ENCODE measurements around the gene MMP8. TPM values are rescaled to one million over a fixed set of nuclear protein-coding genes. Genes with fewer than 3 reads are reported as not detected.
A peak's percentile ranks its signal among the peaks of the same experiment; 100 is the strongest.
"Not testable (repeated sequence)": the region's sequence is repeated elsewhere in the genome, so short reads cannot be mapped to it uniquely, and the experiment has no call there.

MMP8 gene
- total RNA-seq: not detected
- long read RNA-seq: 0 reads

- no peak for ATAC-seq (ENCODE audit: poor library complexity)
- DNase-seq: no peak
- intact Hi-C loops (cut with DNase I): no loop called here
Observed at GRCh38 chr11:102724904-102725500, at the start of gene MMP8. Gene MMP8 (minus strand): TSS chr11:102724954. CDS start chr11:102724855, 99 bp downstream.

DNA sequence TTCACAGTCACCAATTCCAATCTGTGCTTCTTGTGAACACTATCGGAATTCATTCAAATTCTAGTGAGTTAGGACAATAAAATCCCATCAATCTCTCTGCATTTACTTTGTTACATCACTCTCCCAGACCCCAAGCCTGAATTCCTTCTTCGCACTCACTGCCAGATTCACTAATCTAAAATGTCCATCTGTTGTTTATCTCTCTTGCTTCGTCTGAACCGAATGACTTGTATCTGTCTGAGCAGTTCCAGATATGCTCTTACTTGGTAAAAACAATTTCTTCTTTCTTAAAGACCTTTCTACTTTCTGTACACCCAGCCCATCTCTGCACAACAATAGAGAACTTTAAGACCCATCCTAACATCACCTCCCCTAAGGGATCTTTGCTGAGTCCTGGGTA is 48.6 kb upstream of the MMP8 start:
- DNase-seq: no peak

DNA sequence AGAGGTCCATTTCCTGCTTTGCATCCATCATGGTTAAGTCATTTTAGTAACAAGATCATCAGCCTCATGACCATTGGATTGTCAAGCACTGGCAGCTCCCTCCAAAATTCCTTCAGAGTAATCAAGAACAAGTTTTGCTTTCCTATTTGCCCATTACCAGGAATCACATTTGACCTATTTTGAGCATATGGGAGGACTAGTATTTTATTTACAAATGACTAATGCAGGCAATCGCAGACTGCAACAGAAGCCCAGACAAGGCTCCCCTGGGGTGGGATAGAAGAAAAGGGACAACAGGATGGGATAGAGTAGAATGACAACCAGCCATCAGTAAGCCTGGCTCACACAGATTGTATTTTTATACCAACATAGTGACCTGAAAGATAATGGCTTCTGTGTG is 46.6 kb upstream of the MMP8 start:
- no peak for DNase-seq
- intact Hi-C loops (cut with DNase I): no loop called here
- no peak for ATAC-seq (ENCODE audit: poor library complexity)

More for the DNA sequence above, 48.6 kb upstream of the MMP8 start:
- intact Hi-C loops (cut with DNase I): no loop called here
- no peak for ATAC-seq (ENCODE audit: poor library complexity)

DNA sequence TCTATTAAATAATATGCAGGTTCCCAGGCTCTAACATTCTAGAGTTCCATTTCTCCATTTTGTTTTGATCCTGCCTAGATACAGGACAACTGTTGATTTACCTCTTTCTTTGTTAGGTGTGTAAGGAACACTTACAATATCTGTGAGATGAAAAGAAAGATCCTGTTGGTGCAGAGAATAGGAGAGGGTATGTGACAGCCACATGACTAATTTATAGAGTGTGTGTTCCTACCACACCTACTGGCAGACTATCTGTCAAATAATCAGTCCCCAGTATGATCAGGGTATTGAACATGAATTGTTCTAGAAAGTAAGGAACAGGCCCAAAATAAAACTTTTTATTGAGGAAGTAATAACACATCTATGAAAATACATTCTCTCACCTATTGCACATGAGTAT is 45.4 kb upstream of the MMP8 start:
- intact Hi-C loops (cut with DNase I): no loop called here
- DNase-seq (no peak), ATAC-seq (ENCODE audit: poor library complexity) (no peak)

GRCh38 chr11:102767800-102768199 is 43.0 kb upstream of the MMP8 start:
- ATAC-seq (ENCODE audit: poor library complexity): no peak
- intact Hi-C loops (cut with DNase I): no loop called here
- DNase-seq: no peak

DNA sequence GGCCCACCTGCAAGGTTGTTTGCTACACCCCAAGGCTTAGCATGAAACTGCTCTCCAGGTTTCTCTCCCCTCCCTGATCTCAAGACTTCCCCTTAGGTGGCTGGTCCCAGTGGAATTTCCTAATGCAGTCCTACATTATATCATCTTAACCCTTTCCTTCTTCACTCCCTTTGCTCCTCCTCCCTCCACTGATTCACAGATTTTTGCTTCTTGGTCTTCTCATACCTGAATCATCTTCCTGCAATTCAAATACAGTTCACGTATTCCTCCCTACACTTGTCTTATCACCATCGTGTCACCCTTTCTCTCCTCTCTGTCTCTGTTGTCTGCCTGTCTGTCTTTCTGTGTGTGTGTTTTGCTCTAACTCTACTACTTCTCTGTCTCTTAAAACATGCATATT is 38.7 kb upstream of the MMP8 start:
- no peak for ATAC-seq (ENCODE audit: poor library complexity)
- DNase-seq: no peak
- intact Hi-C loops (cut with DNase I): no loop called here

GRCh38 chr11:102762361-102762767 is 37.6 kb upstream of the MMP8 start:
- ATAC-seq (ENCODE audit: poor library complexity) (no peak), DNase-seq (no peak)
- intact Hi-C loops (cut with DNase I): no loop called here

DNA sequence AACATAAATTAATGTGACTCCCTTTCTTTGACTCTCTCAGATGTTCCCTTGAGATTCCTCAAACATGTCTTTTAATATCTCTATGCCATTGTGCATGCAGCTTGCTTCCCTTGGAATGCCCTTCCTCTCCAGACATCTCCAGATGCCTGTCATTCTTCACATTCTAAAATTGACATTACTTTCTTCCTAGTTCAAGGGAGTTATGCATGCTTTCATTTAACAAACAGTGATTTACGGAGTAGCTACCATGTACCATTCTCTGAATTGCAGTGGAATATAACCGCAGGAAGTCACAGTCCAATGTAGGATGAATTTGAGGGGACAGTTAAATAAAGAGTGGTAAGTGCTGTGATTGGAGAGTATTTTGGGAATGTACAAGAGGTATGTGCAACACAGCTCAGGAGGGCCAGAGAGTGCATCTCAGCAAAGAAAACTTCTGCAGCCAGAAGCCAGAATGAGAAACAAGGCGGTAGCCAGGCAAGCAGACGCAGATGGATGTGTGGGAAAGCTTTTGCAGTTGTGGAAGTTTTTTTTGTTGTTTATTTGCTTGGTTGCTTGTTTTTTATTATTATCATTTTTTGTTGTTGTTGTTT is 37.0 kb upstream of the MMP8 start:
- no peak for DNase-seq
- ATAC-seq (ENCODE audit: poor library complexity): no peak
- intact Hi-C loops (cut with DNase I): no loop called here

- DNase-seq (no peak), ATAC-seq (ENCODE audit: poor library complexity) (peak; percentile 64)
- intact Hi-C loops (cut with DNase I): no loop called here
Observed at GRCh38 chr11:102760344-102761035, 35.7 kb upstream of the MMP8 start.

GRCh38 chr11:102757823-102758549 is 33.2 kb upstream of the MMP8 start:
- DNase-seq (no peak), ATAC-seq (ENCODE audit: poor library complexity) (no peak)
- intact Hi-C loops (cut with DNase I): no loop called here

DNA sequence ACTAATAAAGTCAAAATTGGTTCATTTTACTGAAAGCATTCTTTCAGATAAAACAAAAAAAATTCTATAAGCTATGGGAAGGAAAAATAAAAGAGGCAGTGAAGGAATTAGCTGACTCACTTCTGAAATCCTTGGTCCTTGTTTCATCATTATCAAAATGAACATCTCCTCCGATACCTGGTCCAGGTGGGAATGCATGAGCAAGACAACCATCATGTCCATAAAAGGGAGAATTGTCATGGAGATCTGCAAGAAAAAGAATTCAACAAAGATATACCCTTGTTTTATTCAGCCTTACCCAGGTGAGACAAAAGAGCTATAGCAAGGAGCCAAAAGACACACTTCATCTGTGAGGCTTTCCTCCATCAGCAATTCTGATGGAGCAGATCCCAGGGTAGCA is 28.5 kb upstream of the MMP8 start:
- DNase-seq (no peak), ATAC-seq (ENCODE audit: poor library complexity) (no peak)

DNA sequence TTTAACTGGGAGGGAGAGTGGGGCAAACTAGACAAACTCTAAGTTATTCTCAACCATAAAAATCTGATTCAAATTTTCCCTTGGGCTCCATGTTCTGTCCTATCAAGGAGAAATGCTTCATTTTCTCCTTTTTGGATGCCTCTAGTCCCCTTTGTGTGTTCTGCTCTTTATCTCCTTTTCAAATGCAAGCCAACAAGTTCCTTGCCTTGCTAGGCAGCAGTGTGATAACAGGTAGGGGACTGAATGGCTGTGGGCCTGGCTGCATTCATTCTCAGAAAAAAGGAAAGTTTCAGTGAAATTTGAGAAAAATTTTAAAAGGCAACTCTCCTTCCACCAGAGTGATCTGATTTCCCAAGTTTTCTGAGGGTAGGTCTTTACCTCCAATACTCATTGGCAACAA is 26.9 kb upstream of the MMP8 start:
- ATAC-seq (ENCODE audit: poor library complexity) (no peak), DNase-seq (no peak)

More for the DNA sequence above, 28.5 kb upstream of the MMP8 start:
- intact Hi-C loops (cut with DNase I): no loop called here

GRCh38 chr11:102749101-102749722 is 24.5 kb upstream of the MMP8 start:
- DNase-seq: no peak
- no peak for ATAC-seq (ENCODE audit: poor library complexity)
- intact Hi-C loops (cut with DNase I): no loop called here

More for the DNA sequence above, 26.9 kb upstream of the MMP8 start:
- intact Hi-C loops (cut with DNase I): no loop called here

GRCh38 chr11:102746746-102747578 is 22.2 kb upstream of the MMP8 start:
- DNase-seq; intact Hi-C loops (cut with DNase I); ATAC-seq (ENCODE audit: poor library complexity): not testable (repeated sequence)

- intact Hi-C loops (cut with DNase I): no loop called here
Observed at GRCh38 chr11:102734650-102735049, 9.9 kb upstream of the MMP8 start.

GRCh38 chr11:102733232-102733875 is 8.6 kb upstream of the MMP8 start:
- ATAC-seq (ENCODE audit: poor library complexity) (no peak), DNase-seq (peak; percentile 62)
- intact Hi-C loops (cut with DNase I): no loop called here

More at GRCh38 chr11:102734650-102735049, 9.9 kb upstream of the MMP8 start:
- ATAC-seq (ENCODE audit: poor library complexity) (no peak), DNase-seq (no peak)

DNA sequence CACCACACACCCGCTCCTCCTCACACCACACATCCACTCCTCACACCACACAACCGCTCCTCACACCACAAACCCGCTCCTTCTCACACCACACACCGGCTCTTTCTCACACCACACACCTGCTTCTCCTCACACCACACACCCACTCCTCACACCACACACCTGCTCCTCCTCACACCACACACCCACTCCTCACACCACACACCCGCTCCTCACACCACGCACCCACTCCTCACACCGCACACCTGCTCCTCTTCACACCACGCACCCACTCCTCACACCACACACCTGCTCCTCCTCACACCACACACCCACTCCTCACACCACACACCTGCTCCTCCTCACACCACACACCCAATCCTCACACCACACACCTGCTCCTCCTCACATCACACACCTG is 6.2 kb upstream of the MMP8 start:
- ATAC-seq (ENCODE audit: poor library complexity); intact Hi-C loops (cut with DNase I): not testable (repeated sequence)

More for the DNA sequence above, 6.2 kb upstream of the MMP8 start:
- DNase-seq: not testable (repeated sequence)
